ENCODE data around the gene FBH1.
"Not testable (repeated sequence)": the region's sequence is repeated elsewhere in the genome, so short reads cannot be mapped to it uniquely, and the experiment has no call there.

GRCh38 chr10:5960973-5961275 is 70.9 kb downstream of the FBH1 start:
- not testable (repeated sequence) for TF ChIP-seq POLR2A, CTCF (IDR thresholded peaks at IDR 0.05)
